Effector CD4-positive, alpha-beta T cell (primary cell): ENCODE data around the gene TLK2.

Experiments used
- DNase-seq: peaks from one replicate; pipeline ENCODE4 v3.0.0-alpha.2; 2020

The TLK2 gene

GRCh38 chr17:62658136-62658920 lies 179.7 kb downstream of the TLK2 start:
- no peak for DNase-seq

DNA sequence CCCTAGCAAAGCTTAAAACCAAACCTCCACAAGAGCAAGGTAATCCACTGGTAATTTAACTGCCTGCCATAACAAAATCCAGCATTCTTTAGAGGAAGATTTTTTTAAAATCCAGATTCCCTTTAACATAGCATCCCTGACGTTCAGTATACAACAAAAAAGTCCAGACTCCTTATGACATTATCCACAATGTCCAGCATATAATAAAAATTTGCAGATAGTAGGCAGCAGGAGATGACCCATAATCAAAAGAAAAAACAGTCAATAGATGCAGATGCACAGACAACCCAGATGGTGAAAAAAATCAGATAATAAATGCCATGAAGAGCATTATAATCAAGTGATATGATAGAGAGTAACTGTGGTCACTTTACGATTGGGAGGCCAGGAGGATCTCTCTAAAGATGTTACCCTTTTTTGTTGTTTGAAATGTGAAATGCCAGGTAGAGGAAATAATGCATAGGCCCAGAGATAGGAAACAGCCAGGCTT lies 182.0 kb downstream of the TLK2 start:
- no peak for DNase-seq

- DNase-seq, result no peak
Observed at GRCh38 chr17:62661337-62661736, 182.7 kb downstream of the TLK2 start.

GRCh38 chr17:62662855-62663254 lies 184.2 kb downstream of the TLK2 start:
- DNase-seq, result no peak
